ENCODE results near the gene IDH2. TPM values are rescaled to one million over a fixed set of nuclear protein-coding genes. Genes with fewer than 3 reads are reported as not detected.

Gene IDH2
- total RNA-seq, 1 donor from 2014 or later, result 933 TPM

GRCh38 chr15:90037511-90037860 is 64.8 kb downstream of the IDH2 start:
- intact Hi-C loops (cut with micrococcal nuclease), result no loop called here
- TF ChIP-seq CTCF (IDR thresholded peaks at IDR 0.05; ENCODE audit: borderline replicate concordance), result no peak
- peaks cover 63% of the 10 kb centered on the region for H3K4me1 ChIP-seq
- no peaks in the 10 kb centered on the region for H3K27me3 ChIP-seq (ENCODE audit: low read depth)
- no peak for DNase-seq
- H3K9me3 ChIP-seq (replicated peaks), result no peaks in the 10 kb centered on the region
- H3K4me3 ChIP-seq, result no peak overlapping the region
- no peak overlapping the region for H3K27ac ChIP-seq (replicated peaks)
- no peaks in the 10 kb centered on the region for H3K36me3 ChIP-seq

- Histone ChIP-seq H3K9me3 (replicated peaks) (no peaks in the 10 kb centered on the region), H3K4me1 (peaks cover 68% of the 10 kb centered on the region), H3K27me3 (ENCODE audit: low read depth) (no peaks in the 10 kb centered on the region), H3K36me3 (no peaks in the 10 kb centered on the region), H3K27ac (replicated peaks) (no peak overlapping the region), H3K4me3 (no peak overlapping the region)
- no peak for TF ChIP-seq CTCF (IDR thresholded peaks at IDR 0.05; ENCODE audit: borderline replicate concordance)
- intact Hi-C loops (cut with micrococcal nuclease), result no loop called here
- no peak for DNase-seq
Measured at GRCh38 chr15:90036806-90037510, 65.3 kb downstream of the IDH2 start.

GRCh38 chr15:90036343-90036742 is 65.9 kb downstream of the IDH2 start:
- no peak for DNase-seq
- intact Hi-C loops (cut with micrococcal nuclease), result no loop called here
- peak overlapping the region; percentile 77 for H3K27ac ChIP-seq (replicated peaks)

GRCh38 chr15:90035840-90036230 is 66.4 kb downstream of the IDH2 start:
- no peak overlapping the region for H3K4me3 ChIP-seq
- no peak for DNase-seq
- H3K9me3 ChIP-seq (replicated peaks), result no peaks in the 10 kb centered on the region
- peak overlapping the region; percentile 77 for H3K27ac ChIP-seq (replicated peaks)
- peaks cover 79% of the 10 kb centered on the region for H3K4me1 ChIP-seq
- H3K27me3 ChIP-seq (ENCODE audit: low read depth), result no peaks in the 10 kb centered on the region
- H3K36me3 ChIP-seq, result no peaks in the 10 kb centered on the region
- no peak for TF ChIP-seq CTCF (IDR thresholded peaks at IDR 0.05; ENCODE audit: borderline replicate concordance)
- intact Hi-C loops (cut with micrococcal nuclease), result no loop called here

More at GRCh38 chr15:90036343-90036742, 65.9 kb downstream of the IDH2 start:
- Histone ChIP-seq H3K27me3 (ENCODE audit: low read depth) (no peaks in the 10 kb centered on the region), H3K9me3 (replicated peaks) (no peaks in the 10 kb centered on the region), H3K4me3 (no peak overlapping the region), H3K36me3 (no peaks in the 10 kb centered on the region), H3K4me1 (peaks cover 74% of the 10 kb centered on the region)
- no peak for TF ChIP-seq CTCF (IDR thresholded peaks at IDR 0.05; ENCODE audit: borderline replicate concordance)

- TF ChIP-seq CTCF (IDR thresholded peaks at IDR 0.05; ENCODE audit: borderline replicate concordance), result no peak
- intact Hi-C loops (cut with micrococcal nuclease), result no loop called here
- H3K4me1 ChIP-seq, result peaks cover 81% of the 10 kb centered on the region
Measured at GRCh38 chr15:90035095-90035839, 67.0 kb downstream of the IDH2 start.

More at GRCh38 chr15:90035095-90035839, 67.0 kb downstream of the IDH2 start:
- DNase-seq, result peak; percentile 45
- H3K36me3 ChIP-seq, result no peaks in the 10 kb centered on the region
- no peaks in the 10 kb centered on the region for H3K9me3 ChIP-seq (replicated peaks)
- H3K27me3 ChIP-seq (ENCODE audit: low read depth), result no peaks in the 10 kb centered on the region
- H3K27ac ChIP-seq (replicated peaks), result peak overlapping the region; percentile 77
- no peak overlapping the region for H3K4me3 ChIP-seq

Data from left ventricle myocardium inferior (tissue), 1 donor.